GM18909 (cell line): Measurements from ENCODE around the gene RNF145.
A peak's percentile ranks its signal among the peaks of the same experiment; 100 is the strongest.

Experiments
- ATAC-seq: cut with Tn5 transposase; IDR thresholded peaks from one replicate; pipeline ENCODE4 v1.9.1; 2021; ENCODE audit warnings: mild to moderate bottlenecking; ENCODE audit not compliant: unreplicated experiment, poor library complexity

RNF145 gene

GRCh38 chr5:159218595-159219023 is 9.3 kb upstream of the RNF145 start:
- ATAC-seq = no peak

GRCh38 chr5:159217236-159217635 is 7.9 kb upstream of the RNF145 start:
- no peak for ATAC-seq

- no peak for ATAC-seq
These were observed 7.1 kb upstream of the RNF145 start for GRCh38 chr5:159216454-159216853.

GRCh38 chr5:159215886-159216285 is 6.5 kb upstream of the RNF145 start:
- no peak for ATAC-seq

GRCh38 chr5:159214486-159215271 is 5.3 kb upstream of the RNF145 start:
- ATAC-seq = no peak

GRCh38 chr5:159212657-159213462 is 3.5 kb upstream of the RNF145 start:
- no peak for ATAC-seq

- ATAC-seq = no peak
These were observed 2.4 kb upstream of the RNF145 start for GRCh38 chr5:159211729-159212174.

GRCh38 chr5:159210846-159211245 is 1.5 kb upstream of the RNF145 start:
- no peak for ATAC-seq

- ATAC-seq = no peak
These were observed 883 bp upstream of the RNF145 start for GRCh38 chr5:159210210-159210661.

GRCh38 chr5:159208514-159209437 is 577 bp downstream of the RNF145 start:
- peak; percentile 22 for ATAC-seq

GRCh38 chr5:159207686-159208513 is 1.5 kb downstream of the RNF145 start:
- ATAC-seq = peak; percentile 55

GRCh38 chr5:159207222-159207685 is 2.1 kb downstream of the RNF145 start:
- no peak for ATAC-seq

- ATAC-seq = no peak
These were observed 2.5 kb downstream of the RNF145 start for GRCh38 chr5:159206818-159207217.

GRCh38 chr5:159206368-159206767 is 3.0 kb downstream of the RNF145 start:
- no peak for ATAC-seq

- no peak for ATAC-seq
These were observed 6.0 kb downstream of the RNF145 start for GRCh38 chr5:159203351-159203750.

- no peak for ATAC-seq
These were observed 7.2 kb downstream of the RNF145 start for GRCh38 chr5:159202151-159202550.

- no peak for ATAC-seq
These were observed 9.6 kb downstream of the RNF145 start for GRCh38 chr5:159199780-159200179.

GRCh38 chr5:159199225-159199624 is 10.1 kb downstream of the RNF145 start:
- ATAC-seq = no peak
